Measurements from ENCODE around the gene KCTD2. TPM values are rescaled to one million over a fixed set of nuclear protein-coding genes. Genes with fewer than 3 reads are reported as not detected.
A peak's percentile ranks its signal among the peaks of the same experiment; 100 is the strongest.

KCTD2 gene
- total and polyA plus RNA-seq, 2 of the 13 experiments (the other 11 are each of a cell fraction or from before 2014, with no cell fraction given), result 28.3 to 32.6 TPM

DNA sequence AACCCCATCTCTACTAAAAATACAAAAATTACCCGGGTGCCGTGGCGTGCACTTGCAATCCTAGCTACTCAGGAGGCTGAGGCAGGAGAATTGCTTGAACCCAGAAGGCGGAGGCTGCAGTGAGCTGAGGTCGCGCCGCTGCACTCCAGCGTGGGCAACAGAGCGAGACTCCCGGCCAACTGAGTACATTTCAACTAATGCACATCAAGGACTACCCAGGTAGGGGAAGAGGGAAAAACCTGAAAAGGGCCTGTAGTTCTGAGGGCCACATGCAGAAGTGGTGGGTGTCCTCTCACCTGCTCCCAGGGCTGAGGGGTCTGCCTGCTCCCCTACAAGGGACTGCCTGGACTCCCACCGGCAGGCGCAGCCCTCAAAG lies 40.1 kb downstream of the KCTD2 start (continued):
- TF ChIP-seq, protein P1, sequence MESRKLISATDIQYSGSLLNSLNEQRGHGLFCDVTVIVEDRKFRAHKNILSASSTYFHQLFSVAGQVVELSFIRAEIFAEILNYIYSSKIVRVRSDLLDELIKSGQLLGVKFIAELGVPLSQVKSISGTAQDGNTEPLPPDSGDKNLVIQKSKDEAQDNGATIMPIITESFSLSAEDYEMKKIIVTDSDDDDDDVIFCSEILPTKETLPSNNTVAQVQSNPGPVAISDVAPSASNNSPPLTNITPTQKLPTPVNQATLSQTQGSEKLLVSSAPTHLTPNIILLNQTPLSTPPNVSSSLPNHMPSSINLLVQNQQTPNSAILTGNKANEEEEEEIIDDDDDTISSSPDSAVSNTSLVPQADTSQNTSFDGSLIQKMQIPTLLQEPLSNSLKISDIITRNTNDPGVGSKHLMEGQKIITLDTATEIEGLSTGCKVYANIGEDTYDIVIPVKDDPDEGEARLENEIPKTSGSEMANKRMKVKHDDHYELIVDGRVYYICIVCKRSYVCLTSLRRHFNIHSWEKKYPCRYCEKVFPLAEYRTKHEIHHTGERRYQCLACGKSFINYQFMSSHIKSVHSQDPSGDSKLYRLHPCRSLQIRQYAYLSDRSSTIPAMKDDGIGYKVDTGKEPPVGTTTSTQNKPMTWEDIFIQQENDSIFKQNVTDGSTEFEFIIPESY (CRISPR knock-in tag; IDR thresholded peaks at IDR 0.05), result 0 out of 2 replicates have a peak, but pooled peaks have one; percentile 3
- TF ChIP-seq ZNF441 (CRISPR knock-in tag; IDR thresholded peaks at IDR 0.05; ENCODE audit: borderline replicate concordance) (no peak), NFE2L2 (IDR thresholded peaks at IDR 0.05; ENCODE audit: low read length) (no peak), CREB1 (IDR thresholded peaks at IDR 0.05) (no peak), CREB1 (CRISPR knock-in tag; IDR thresholded peaks at IDR 0.05) (peak; percentile 5; the same call in 1 of the 2 replicates), PPARG (CRISPR knock-in tag; conservative IDR thresholded peaks at IDR 0.05) (no peak), ZNF598 (CRISPR knock-in tag; IDR thresholded peaks at IDR 0.05; ENCODE audit: borderline replicate concordance) (0 out of 2 replicates have a peak, but pooled peaks have one; percentile 54), FOXK1 (CRISPR knock-in tag; IDR thresholded peaks at IDR 0.05; ENCODE audit: borderline replicate concordance, low read depth) (peak; percentile 6; the same call in 1 of the 2 replicates), CCDC6 (CRISPR knock-in tag; IDR thresholded peaks at IDR 0.05) (no peak; the same call in 1 of the 2 replicates), ATF7-NPFF (CRISPR knock-in tag; IDR thresholded peaks at IDR 0.05; ENCODE audit: low read depth) (no peak), ZNF121 (CRISPR knock-in tag; IDR thresholded peaks at IDR 0.05) (no peak), YEATS4 (CRISPR knock-in tag; IDR thresholded peaks at IDR 0.05; ENCODE audit: borderline replicate concordance) (peak; percentile 43), TEAD2 (CRISPR knock-in tag; IDR thresholded peaks at IDR 0.05) (no peak), ZNF776 (CRISPR knock-in tag; IDR thresholded peaks at IDR 0.05) (peak; percentile 35; the same call in 1 of the 2 replicates)
- TF ChIP-seq, protein P2, sequence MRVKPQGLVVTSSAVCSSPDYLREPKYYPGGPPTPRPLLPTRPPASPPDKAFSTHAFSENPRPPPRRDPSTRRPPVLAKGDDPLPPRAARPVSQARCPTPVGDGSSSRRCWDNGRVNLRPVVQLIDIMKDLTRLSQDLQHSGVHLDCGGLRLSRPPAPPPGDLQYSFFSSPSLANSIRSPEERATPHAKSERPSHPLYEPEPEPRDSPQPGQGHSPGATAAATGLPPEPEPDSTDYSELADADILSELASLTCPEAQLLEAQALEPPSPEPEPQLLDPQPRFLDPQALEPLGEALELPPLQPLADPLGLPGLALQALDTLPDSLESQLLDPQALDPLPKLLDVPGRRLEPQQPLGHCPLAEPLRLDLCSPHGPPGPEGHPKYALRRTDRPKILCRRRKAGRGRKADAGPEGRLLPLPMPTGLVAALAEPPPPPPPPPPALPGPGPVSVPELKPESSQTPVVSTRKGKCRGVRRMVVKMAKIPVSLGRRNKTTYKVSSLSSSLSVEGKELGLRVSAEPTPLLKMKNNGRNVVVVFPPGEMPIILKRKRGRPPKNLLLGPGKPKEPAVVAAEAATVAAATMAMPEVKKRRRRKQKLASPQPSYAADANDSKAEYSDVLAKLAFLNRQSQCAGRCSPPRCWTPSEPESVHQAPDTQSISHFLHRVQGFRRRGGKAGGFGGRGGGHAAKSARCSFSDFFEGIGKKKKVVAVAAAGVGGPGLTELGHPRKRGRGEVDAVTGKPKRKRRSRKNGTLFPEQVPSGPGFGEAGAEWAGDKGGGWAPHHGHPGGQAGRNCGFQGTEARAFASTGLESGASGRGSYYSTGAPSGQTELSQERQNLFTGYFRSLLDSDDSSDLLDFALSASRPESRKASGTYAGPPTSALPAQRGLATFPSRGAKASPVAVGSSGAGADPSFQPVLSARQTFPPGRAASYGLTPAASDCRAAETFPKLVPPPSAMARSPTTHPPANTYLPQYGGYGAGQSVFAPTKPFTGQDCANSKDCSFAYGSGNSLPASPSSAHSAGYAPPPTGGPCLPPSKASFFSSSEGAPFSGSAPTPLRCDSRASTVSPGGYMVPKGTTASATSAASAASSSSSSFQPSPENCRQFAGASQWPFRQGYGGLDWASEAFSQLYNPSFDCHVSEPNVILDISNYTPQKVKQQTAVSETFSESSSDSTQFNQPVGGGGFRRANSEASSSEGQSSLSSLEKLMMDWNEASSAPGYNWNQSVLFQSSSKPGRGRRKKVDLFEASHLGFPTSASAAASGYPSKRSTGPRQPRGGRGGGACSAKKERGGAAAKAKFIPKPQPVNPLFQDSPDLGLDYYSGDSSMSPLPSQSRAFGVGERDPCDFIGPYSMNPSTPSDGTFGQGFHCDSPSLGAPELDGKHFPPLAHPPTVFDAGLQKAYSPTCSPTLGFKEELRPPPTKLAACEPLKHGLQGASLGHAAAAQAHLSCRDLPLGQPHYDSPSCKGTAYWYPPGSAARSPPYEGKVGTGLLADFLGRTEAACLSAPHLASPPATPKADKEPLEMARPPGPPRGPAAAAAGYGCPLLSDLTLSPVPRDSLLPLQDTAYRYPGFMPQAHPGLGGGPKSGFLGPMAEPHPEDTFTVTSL (CRISPR knock-in tag; IDR thresholded peaks at IDR 0.05; ENCODE audit: borderline replicate concordance), result 0 out of 2 replicates have a peak, but pooled peaks have one; percentile 4
- TF ChIP-seq, protein P3, sequence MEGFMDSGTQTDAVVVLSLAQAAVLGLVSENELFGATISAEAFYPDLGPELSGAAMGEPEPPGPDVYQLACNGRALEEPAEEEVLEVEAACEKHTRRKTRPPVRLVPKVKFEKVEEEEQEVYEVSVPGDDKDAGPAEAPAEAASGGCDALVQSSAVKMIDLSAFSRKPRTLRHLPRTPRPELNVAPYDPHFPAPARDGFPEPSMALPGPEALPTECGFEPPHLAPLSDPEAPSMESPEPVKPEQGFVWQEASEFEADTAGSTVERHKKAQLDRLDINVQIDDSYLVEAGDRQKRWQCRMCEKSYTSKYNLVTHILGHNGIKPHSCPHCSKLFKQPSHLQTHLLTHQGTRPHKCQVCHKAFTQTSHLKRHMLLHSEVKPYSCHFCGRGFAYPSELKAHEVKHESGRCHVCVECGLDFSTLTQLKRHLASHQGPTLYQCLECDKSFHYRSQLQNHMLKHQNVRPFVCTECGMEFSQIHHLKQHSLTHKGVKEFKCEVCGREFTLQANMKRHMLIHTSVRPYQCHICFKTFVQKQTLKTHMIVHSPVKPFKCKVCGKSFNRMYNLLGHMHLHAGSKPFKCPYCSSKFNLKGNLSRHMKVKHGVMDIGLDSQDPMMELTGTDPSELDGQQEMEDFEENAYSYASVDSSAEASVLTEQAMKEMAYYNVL (CRISPR knock-in tag; IDR thresholded peaks at IDR 0.05; ENCODE audit: borderline replicate concordance), result 0 out of 2 replicates have a peak, but pooled peaks have one; percentile 44
- TF ChIP-seq, protein P4, sequence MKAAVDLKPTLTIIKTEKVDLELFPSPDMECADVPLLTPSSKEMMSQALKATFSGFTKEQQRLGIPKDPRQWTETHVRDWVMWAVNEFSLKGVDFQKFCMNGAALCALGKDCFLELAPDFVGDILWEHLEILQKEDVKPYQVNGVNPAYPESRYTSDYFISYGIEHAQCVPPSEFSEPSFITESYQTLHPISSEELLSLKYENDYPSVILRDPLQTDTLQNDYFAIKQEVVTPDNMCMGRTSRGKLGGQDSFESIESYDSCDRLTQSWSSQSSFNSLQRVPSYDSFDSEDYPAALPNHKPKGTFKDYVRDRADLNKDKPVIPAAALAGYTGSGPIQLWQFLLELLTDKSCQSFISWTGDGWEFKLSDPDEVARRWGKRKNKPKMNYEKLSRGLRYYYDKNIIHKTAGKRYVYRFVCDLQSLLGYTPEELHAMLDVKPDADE (CRISPR knock-in tag; IDR thresholded peaks at IDR 0.05), result 0 out of 2 replicates have a peak, but pooled peaks have one; percentile 8

Data from HepG2 (cell line).